Heart right ventricle (tissue), 16 donors: ENCODE measurements around the gene C1QB. TPM values are rescaled to one million over a fixed set of nuclear protein-coding genes. Genes with fewer than 3 reads are reported as not detected.
A peak's percentile ranks its signal among the peaks of the same experiment; 100 is the strongest.

Source experiments
- ATAC-seq, 8 donors: fragments of 200-7000 bp; cut with Tn5 transposase; one replicate each; pipeline ENCODE4 v1.9.1; 2020; ENCODE audit warnings: mild to moderate bottlenecking in 8 of 8, moderate library complexity in 8 of 8, moderate number of reproducible peaks in 1 of 8
- DNase-seq, 2 donors: peaks; one replicate each; pipeline ENCODE4 v3.0.0-alpha.2; 2020
- H3K27ac ChIP-seq, 10 donors: fragments of 200-600 bp; sonication (generic) in 2 of 10; one replicate each; pipeline versions ENCODE4 v1.5.0 to v1.8.0; 2020 to 2022; ENCODE audit warnings: mild to moderate bottlenecking in 3 of 10
- H3K27me3 ChIP-seq, 7 donors: fragments of 200-600 bp; one replicate each; pipeline ENCODE4 v1.8.0; 2021 to 2022; ENCODE audit warnings: mild to moderate bottlenecking in 2 of 7
- H3K36me3 ChIP-seq, 9 donors: fragments of 200-600 bp; sonication (generic) in 1 of 9; one replicate each; pipeline versions ENCODE4 v1.5.0 to v1.8.0; 2020 to 2022; ENCODE audit warnings: mild to moderate bottlenecking in 2 of 9
- H3K4me1 ChIP-seq, 9 donors: fragments of 200-600 bp; sonication (generic) in 1 of 9; one replicate each; pipeline versions ENCODE4 v1.5.0 to v1.8.0; 2020 to 2022; ENCODE audit warnings: mild to moderate bottlenecking in 4 of 9
- H3K4me3 ChIP-seq, 10 donors: fragments of 200-600 bp; sonication (generic) in 2 of 10; one replicate each; pipeline versions ENCODE4 v1.5.0 to v1.8.0; 2020 to 2022; ENCODE audit warnings: mild to moderate bottlenecking in 7 of 10, moderate library complexity in 2 of 10
- H3K9me3 ChIP-seq, 11 donors: fragments of 200-600 bp in 10 of 11; sonication (generic) in 2 of 11; one replicate each; pipeline versions ENCODE4 v1.5.0 to v1.8.0; 2013 to 2022; ENCODE audit warnings: mild to moderate bottlenecking in 2 of 11, control low read depth in 1 of 11, moderate library complexity in 1 of 11
- CTCF ChIP-seq, 9 donors: fragments of 200-600 bp; sonication (generic) in 2 of 9; IDR thresholded peaks; one replicate each; pipeline versions ENCODE4 v1.5.0 to v1.8.0; 2021 to 2022; ENCODE audit warnings: antibody characterized with exemption in 9 of 9, mild to moderate bottlenecking in 5 of 9, moderate library complexity in 1 of 9
- WGBS, 2 donors: extraction: QIAGEN DNeasy Blood & Tissue Kit; methylation state at CpG; one replicate each; pipeline ENCODE4 v1.1.7; 2013; ENCODE audit warnings: inconsistent platforms in 1 of 2; 5-methylcytosine and 5-hydroxymethylcytosine counted together
- intact Hi-C, 10 donors: fragments of 100-400 bp; cut with DNase I; formaldehyde crosslinking; loops; one replicate each; pipeline versions ENCODE4 v1.11.1 to v1.14.2; 2022
- microRNA-seq, 2 donors: library from miRNA; unstranded; fragments of <30 nt; microRNA quantifications; one replicate each; pipeline ENCODE4 v1.2.0, GENCODE V29; 2021
- polyA plus RNA-seq, 2 donors: library from polyadenylated mRNA; stranded (reverse); fragments of 200-250 nt; gene quantifications; one replicate each; pipeline ENCODE4 v1.2.3, GENCODE V29; 2013
- total RNA-seq, 10 donors: library from RNA; stranded (reverse); fragmentation: NEBNext Ultra II Directional in 3 of 10; extraction: Animal tissue kit (Norgen Biotek cat#: 25700) in 3 of 10; gene quantifications; one replicate each; pipeline versions ENCODE4 v1.2.1 to v1.2.4, GENCODE V29; 2021 to 2023
- donor health status: Arrhythmogenic right ventricular cardiomyopathy.
- donor health status: ischemic (EF 13 %, LVEDD 7.1; RV severe dilation, severe dysfunction).
- donor health status: healthy with polysubstance abuse.
- donor health status: DM: no; HTN: yes; CAD: no.
- donor health status: DM: no; HTN: no; CAD: no.
- donor health status: ischemic (EF 25% LVEDD 6.9; RV normal size, moderate dysfunction).
- donor health status: ischemic (EF 25% LVEDD 5.7; RV mildly dilated, moderate dysfunction).
- donor health status: healthy.
- donor health status: DM: yes; HTN: yes; CAD: no.
- donor health status: Ischemic cardiomyopathy.
- donor health status: ischemic (EF 35%, LVEDD 5.7; RV mildly dilated, moderate dysfunction).
- donor health status: nonischemic (EF 11% LVEDD 7.7; RV severe dilation, severe dysfunction).
- donor health status: DM: yes; HTN: yes; CAD: no.
- donor health status: PGD.
- donor health status: ischemic (EF 29% LVEDD 5.4; RV normal size, mild dysfunction).
- donor health status: nonischemic (EF 23%, LVEDD 6.1; RV moderate dilation, normal function).

Gene C1QB
- total and polyA plus RNA-seq, 12 donors: 10.0 to 367 (median 28.5) TPM

DNA sequence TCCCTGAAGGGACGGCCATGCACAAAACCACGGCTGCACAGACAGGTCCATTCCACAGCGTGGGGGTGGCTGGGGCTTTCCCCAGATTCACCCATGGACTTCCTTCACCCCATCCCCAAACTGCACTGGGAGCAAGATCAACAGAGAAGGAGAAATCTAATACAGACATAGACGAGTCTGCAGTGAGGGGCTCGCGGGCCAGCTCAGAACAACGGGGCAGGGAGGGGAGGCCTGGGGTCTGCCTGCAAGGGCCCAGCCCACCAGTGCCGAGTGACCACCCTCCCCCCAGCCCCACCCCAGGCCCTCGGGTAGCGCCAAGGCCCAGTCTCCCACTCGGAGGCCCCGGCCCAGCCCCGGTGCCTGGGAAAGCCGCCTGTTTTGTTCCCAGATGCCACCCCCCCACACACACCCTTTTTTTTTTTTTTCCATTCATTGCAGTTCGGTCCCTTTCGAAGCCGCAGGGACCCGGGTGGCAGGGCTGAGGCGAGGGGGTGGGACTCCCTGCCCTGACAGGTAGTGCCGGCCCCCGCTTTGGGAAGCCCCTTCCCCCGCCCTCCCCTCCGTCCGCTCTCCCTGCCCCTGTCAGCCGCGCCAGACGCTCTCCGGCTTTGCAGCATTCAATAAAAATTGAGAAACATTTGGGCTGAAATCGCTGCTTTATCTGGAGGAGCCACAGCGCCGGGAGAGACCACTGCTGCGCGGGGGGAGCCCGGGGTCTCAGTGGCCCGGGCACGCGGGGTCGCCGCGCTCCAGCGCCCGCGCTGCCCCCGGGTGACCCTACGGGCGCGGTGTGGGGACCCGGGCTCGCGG lies 57.1 kb downstream of the C1QB start:
- H3K4me3 ChIP-seq: peak overlapping the region in 9 of 10 donors; percentile 31 to 52 (median 47)
- no peaks in the 10 kb centered on the region for H3K36me3 ChIP-seq
- WGBS, 2 donors: 6 to 7% methylated on average over 41 to 50 of the region's 50 CpGs
- H3K27ac ChIP-seq: peak overlapping the region in 1 of 10 donors; percentile 6
- peak in 7 of 8 donors; percentile 25 to 54 (median 43) for ATAC-seq
- intact Hi-C loops: loop anchor here in 4 of 10 donors (10.0 kb wide), 4 partner anchors 155 to 225 kb away; no protein-coding TSS in a partner anchor
- peaks cover 0 to 54% (median 40%) of the 10 kb centered on the region in 7 donors for H3K27me3 ChIP-seq
- peaks cover 0 to 38% (median 8%) of the 10 kb centered on the region in 9 donors for H3K4me1 ChIP-seq
- no peaks in the 10 kb centered on the region for H3K9me3 ChIP-seq
- no peak for TF ChIP-seq CTCF (IDR thresholded peaks at IDR 0.05)
- DNase-seq: peak; percentile 41 to 70

GRCh38 chr1:22710701-22711049 lies 57.6 kb downstream of the C1QB start, which contains the start of gene EPHB2:
Gene EPHB2, plus strand, starts transcription at chr1:22710839. Its CDS starts 144 bp downstream, at chr1:22710983.
- DNase-seq (peak in 1 of 2 donors; percentile 57), ATAC-seq (peak in 5 of 8 donors; percentile 16 to 82 (median 33))
- Histone ChIP-seq H3K36me3 (no peaks in the 10 kb centered on the region), H3K27ac (peak within 1 kb of the TSS in 1 of 10 donors; percentile 6), H3K4me3 (peak within 1 kb of the TSS in 9 of 10 donors; percentile 38 to 58 (median 49)), H3K9me3 (no peaks in the 10 kb centered on the region), H3K4me1 (peaks cover 0 to 38% (median 8%) of the 10 kb centered on the region in 9 donors), H3K27me3 (peaks cover 0 to 55% (median 42%) of the 10 kb centered on the region in 7 donors)
- TF ChIP-seq CTCF (IDR thresholded peaks at IDR 0.05): no peak
- intact Hi-C loops: no loop called here
- WGBS, 2 donors: 1% methylated on average over 25 to 55 of the region's 55 CpGs

- no peak for TF ChIP-seq CTCF (IDR thresholded peaks at IDR 0.05)
- Histone ChIP-seq H3K4me1 (peaks cover 0 to 38% (median 8%) of the 10 kb centered on the region in 9 donors), H3K27ac (no peak overlapping the region), H3K4me3 (peak overlapping the region in 9 of 10 donors; percentile 38 to 58 (median 46)), H3K36me3 (no peaks in the 10 kb centered on the region), H3K9me3 (no peaks in the 10 kb centered on the region), H3K27me3 (peaks cover 0 to 55% (median 42%) of the 10 kb centered on the region in 7 donors)
- intact Hi-C loops: no loop called here
- DNase-seq (no peak), ATAC-seq (no peak)
- 0 to 1% methylated on average over 32 to 60 of the region's 60 CpGs for WGBS, 2 donors
Measured at GRCh38 chr1:22711071-22711470, 58.0 kb downstream of the C1QB start.

Small RNA genes lying within 50 kb of the gene (microRNA-seq; reads per million reads assigned to microRNA genes)
- 0 reads per million in 2 donors for gene MIR6127

Other genes starting within 250 kb of the C1QB start
- gene ZBTB40, start 201.4 kb upstream of the C1QB start, total RNA-seq: 10 to 100 TPM in 9 of 10 donors, 1 to 10 TPM in 1; 8.5 to 18.2 (median 14.2) TPM
- 1 to 10 TPM; 3.2 to 6.4 TPM for gene ZBTB40, start 201.4 kb upstream of the C1QB start, polyA plus RNA-seq
- under 1 TPM in 1 of 10 donors, not detected in 9; 0.30 TPM for gene EPHA8, start 89.7 kb upstream of the C1QB start, total RNA-seq
- gene EPHA8, start 89.7 kb upstream of the C1QB start, polyA plus RNA-seq: under 1 TPM in 1 of 2 donors, not detected in 1; 0.12 TPM
- gene C1QA, start 16.6 kb upstream of the C1QB start, total RNA-seq: 100 to 1,000 TPM in 2 of 10 donors, 10 to 100 TPM in 8; 16.4 to 386 (median 28.9) TPM
- gene C1QA, start 16.6 kb upstream of the C1QB start, polyA plus RNA-seq: 10 to 100 TPM; 36.9 to 82.1 TPM
- gene C1QC, start 9.6 kb upstream of the C1QB start, total RNA-seq: 100 to 1,000 TPM in 2 of 10 donors, 10 to 100 TPM in 8; 15.9 to 389 (median 27.8) TPM
- gene C1QC, start 9.6 kb upstream of the C1QB start, polyA plus RNA-seq: 10 to 100 TPM; 18.0 to 73.9 TPM
- gene EPHB2, start 57.6 kb downstream of the C1QB start, total RNA-seq: 1 to 10 TPM in 4 of 10 donors, under 1 TPM in 6; 0.34 to 5.0 (median 0.85) TPM
- gene EPHB2, start 57.6 kb downstream of the C1QB start, polyA plus RNA-seq: 1 to 10 TPM in 1 of 2 donors, under 1 TPM in 1; 0.15 to 1.5 TPM